OCI-LY1 (cell line): ENCODE results near the gene CEP97.
A peak's percentile ranks its signal among the peaks of the same experiment; 100 is the strongest.

ENCODE experiments used
- H2AFZ ChIP-seq: fragments of 200-600 bp; sonication (generic), shearing (Covaris generic); 2 replicates; pipeline ENCODE4 v1.6.0; 2014; ENCODE audit warnings: antibody characterized with exemption, mild to moderate bottlenecking, low read length
- H3F3A ChIP-seq: fragments of 200-600 bp; sonication (generic), shearing (Covaris generic); 2 replicates; pipeline ENCODE4 v1.6.0; 2014; ENCODE audit warnings: mild to moderate bottlenecking, antibody characterized with exemption, low read length, moderate library complexity; ENCODE audit not compliant: insufficient read depth
- H3K27ac ChIP-seq: fragments of 200-600 bp; sonication (generic); 2 replicates; pipeline ENCODE4 v1.5.1; 2014; ENCODE audit warnings: low read length, mixed run types, mild to moderate bottlenecking, low read depth; ENCODE audit not compliant: poor library complexity, severe bottlenecking
- H3K27me3 ChIP-seq: fragments of 200-600 bp; sonication (generic); 2 replicates; pipeline ENCODE4 v1.6.0; 2014; ENCODE audit warnings: antibody characterized with exemption, mild to moderate bottlenecking, low read length, moderate library complexity; ENCODE audit not compliant: insufficient read depth
- H3K36me3 ChIP-seq: fragments of 200-600 bp; sonication (generic); 2 replicates; pipeline ENCODE4 v1.6.1; 2014; ENCODE audit warnings: mild to moderate bottlenecking, antibody characterized with exemption, low read length, moderate library complexity, mixed read lengths; ENCODE audit not compliant: insufficient read depth
- H3K4me1 ChIP-seq: fragments of 200-600 bp; sonication (generic); 2 replicates; pipeline ENCODE4 v1.5.1; 2014; ENCODE audit warnings: mild to moderate bottlenecking, low read length, moderate library complexity; ENCODE audit not compliant: insufficient read depth, severe bottlenecking
- H3K4me2 ChIP-seq: fragments of 200-600 bp; sonication (generic), shearing (Covaris generic); 2 replicates; pipeline ENCODE4 v1.6.1; 2014; ENCODE audit warnings: low read length
- H3K4me3 ChIP-seq: fragments of 200-600 bp; sonication (generic); 2 replicates; pipeline ENCODE4 v1.5.1; 2014; ENCODE audit warnings: low read length, low read depth, mild to moderate bottlenecking, mixed read lengths; ENCODE audit not compliant: poor library complexity, severe bottlenecking
- H3K79me2 ChIP-seq: fragments of 200-600 bp; shearing (Covaris generic); 2 replicates; pipeline ENCODE4 v1.6.1; 2016; ENCODE audit warnings: mixed run types, low read length, mixed read lengths; ENCODE audit not compliant: insufficient read depth
- H3K9ac ChIP-seq: fragments of 200-600 bp; sonication (generic), shearing (Covaris generic); 2 replicates; pipeline ENCODE4 v1.6.1; 2014; ENCODE audit warnings: mild to moderate bottlenecking, low read length, mixed read lengths
- H3K9me2 ChIP-seq: fragments of 200-600 bp; sonication (generic), shearing (Covaris generic); 2 replicates; pipeline ENCODE4 v1.6.1; 2014; ENCODE audit warnings: low read depth, mild to moderate bottlenecking, low read length, mixed read lengths
- H3K9me3 ChIP-seq: fragments of 200-600 bp; shearing (Covaris generic); 2 replicates; pipeline ENCODE4 v1.6.1; 2014; ENCODE audit warnings: low read length, mixed read lengths
- H4K20me1 ChIP-seq: fragments of 200-600 bp; sonication (generic), shearing (Covaris generic); 2 replicates; pipeline ENCODE4 v1.6.0; 2016; ENCODE audit warnings: mild to moderate bottlenecking, low read length; ENCODE audit not compliant: insufficient read depth
- CTCF ChIP-seq: fragments of 200-600 bp; sonication (generic), shearing (Covaris generic); IDR thresholded peaks from 2 replicates; pipeline ENCODE4 v1.5.1; 2017; ENCODE audit warnings: mild to moderate bottlenecking, antibody characterized with exemption, low read length, moderate library complexity, mixed read lengths
- EZH2 ChIP-seq: fragments of 200-600 bp; sonication (generic), shearing (Covaris generic); IDR thresholded peaks from 2 replicates; pipeline ENCODE4 v1.8.0; 2017; ENCODE audit warnings: borderline replicate concordance, mixed run types, mild to moderate bottlenecking, antibody characterized with exemption, low read length, moderate library complexity, mixed read lengths

The CEP97 gene

GRCh38 chr3:101779047-101779821 is 54.8 kb downstream of the CEP97 start, which contains the start of gene NXPE3:
Gene NXPE3 (plus strand): TSS chr3:101779211. CDS start chr3:101785597, 6,386 bp downstream.
- H3F3A ChIP-seq = no peaks in the 10 kb centered on the region
- peak within 1 kb of the TSS; percentile 61; the same call in 1 of the 2 replicates for H2AFZ ChIP-seq
- H4K20me1 ChIP-seq = no peaks in the 10 kb centered on the region
- H3K9ac ChIP-seq = peak within 1 kb of the TSS; percentile 71
- H3K36me3 ChIP-seq = peaks cover 11% of the 10 kb centered on the region
- peaks cover 44% of the 10 kb centered on the region for H3K4me1 ChIP-seq
- H3K27ac ChIP-seq = peak within 1 kb of the TSS; percentile 54
- no peak for TF ChIP-seq EZH2
- TF ChIP-seq CTCF = peak; percentile 10; the same call in 1 of the 2 replicates
- peak within 1 kb of the TSS; percentile 81 for H3K4me2 ChIP-seq
- no peaks in the 10 kb centered on the region for H3K9me3 ChIP-seq
- H3K27me3 ChIP-seq = no peaks in the 10 kb centered on the region
- peak within 1 kb of the TSS; percentile 78 for H3K4me3 ChIP-seq
- H3K9me2 ChIP-seq = no peaks in the 10 kb centered on the region
- peaks cover 23% of the 10 kb centered on the region for H3K79me2 ChIP-seq

DNA sequence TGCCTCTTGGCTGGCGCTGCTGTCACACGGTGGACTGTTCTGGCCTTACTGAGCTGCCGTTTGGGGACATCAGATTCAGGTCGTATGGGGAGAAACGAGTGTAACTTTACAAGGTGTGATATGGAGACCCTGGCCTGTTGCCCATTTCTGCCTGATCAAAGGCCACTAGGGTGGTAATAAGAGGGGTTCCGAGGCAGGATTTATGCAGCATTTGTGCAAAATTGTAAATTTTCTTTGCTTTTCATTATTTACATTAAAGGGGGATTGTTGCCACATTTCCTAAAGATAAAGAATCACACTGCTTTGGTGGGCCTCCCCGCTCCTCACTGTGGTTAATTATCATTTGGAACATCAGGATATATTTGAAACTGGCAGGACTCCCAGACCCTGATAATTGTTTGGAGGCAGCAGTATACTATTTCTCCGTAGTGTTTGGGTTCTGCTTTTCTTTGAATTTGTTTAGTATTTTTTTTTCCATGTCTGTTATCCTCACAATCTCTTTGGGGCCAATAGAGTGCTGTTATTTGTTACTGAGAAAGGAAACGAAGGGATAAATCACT is 55.5 kb downstream of the CEP97 start:
- no peaks in the 10 kb centered on the region for H4K20me1 ChIP-seq
- H2AFZ ChIP-seq = no peak overlapping the region
- no peaks in the 10 kb centered on the region for H3K27me3 ChIP-seq
- H3K9me3 ChIP-seq = no peaks in the 10 kb centered on the region
- peaks cover 18% of the 10 kb centered on the region for H3K36me3 ChIP-seq
- H3K4me1 ChIP-seq = peaks cover 44% of the 10 kb centered on the region
- peak overlapping the region; percentile 81 for H3K4me2 ChIP-seq
- H3F3A ChIP-seq = no peaks in the 10 kb centered on the region
- peak overlapping the region; percentile 71 for H3K9ac ChIP-seq
- peak overlapping the region; percentile 78 for H3K4me3 ChIP-seq
- H3K9me2 ChIP-seq = no peaks in the 10 kb centered on the region
- H3K27ac ChIP-seq = peak overlapping the region; percentile 5
- TF ChIP-seq EZH2 (no peak), CTCF (no peak; the same call in 1 of the 2 replicates)
- H3K79me2 ChIP-seq = peaks cover 23% of the 10 kb centered on the region

DNA sequence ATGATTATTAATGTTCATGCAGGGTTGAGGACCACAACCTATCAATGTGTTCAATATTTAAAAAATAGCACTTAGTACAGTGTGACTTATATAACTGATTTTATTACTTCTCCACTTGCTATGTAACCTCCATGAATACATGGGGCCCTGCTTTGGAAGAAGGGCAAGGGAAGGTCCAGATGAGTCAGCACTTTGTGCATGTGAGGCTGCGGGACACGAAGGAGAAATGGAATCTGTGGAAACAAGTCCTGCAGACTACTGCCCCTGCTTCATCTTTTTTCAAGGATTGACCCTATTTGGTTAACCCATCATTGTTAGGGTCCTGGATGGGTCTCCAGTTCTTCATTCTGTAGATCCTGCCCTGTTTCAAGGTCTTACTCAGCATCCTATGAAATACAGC is 56.2 kb downstream of the CEP97 start:
- no peak for TF ChIP-seq EZH2
- TF ChIP-seq CTCF = no peak
- Histone ChIP-seq H4K20me1 (no peaks in the 10 kb centered on the region), H3K27ac (no peak overlapping the region), H3K27me3 (no peaks in the 10 kb centered on the region), H3K9me2 (no peaks in the 10 kb centered on the region), H3K4me1 (peaks cover 44% of the 10 kb centered on the region), H3F3A (no peaks in the 10 kb centered on the region), H3K9me3 (no peaks in the 10 kb centered on the region), H3K79me2 (peaks cover 23% of the 10 kb centered on the region), H3K4me2 (peak overlapping the region; percentile 81), H2AFZ (no peak overlapping the region), H3K9ac (peak overlapping the region; percentile 71), H3K4me3 (peak overlapping the region; percentile 78), H3K36me3 (peaks cover 26% of the 10 kb centered on the region)
